HG03175 (cell line): ENCODE measurements around the gene APIP.
"Not testable (repeated sequence)": the region's sequence is repeated elsewhere in the genome, so short reads cannot be mapped to it uniquely, and the experiment has no call there.

ENCODE experiments used
- ATAC-seq: cut with Tn5 transposase; IDR thresholded peaks from one replicate; pipeline ENCODE4 v1.9.1; 2021; ENCODE audit warnings: mild to moderate bottlenecking, moderate library complexity; ENCODE audit not compliant: unreplicated experiment

The APIP gene

GRCh38 chr11:34926101-34926830, 10.1 kb upstream of the APIP start:
- no peak for ATAC-seq

GRCh38 chr11:34924714-34925113, 8.5 kb upstream of the APIP start:
- no peak for ATAC-seq

GRCh38 chr11:34921156-34921555, 5.0 kb upstream of the APIP start:
- ATAC-seq = no peak

GRCh38 chr11:34916843-34917770, 928 bp upstream of the APIP start:
- peak; percentile 28 for ATAC-seq

GRCh38 chr11:34915136-34916014, 804 bp downstream of the APIP start:
- peak; percentile 1 for ATAC-seq

- not testable (repeated sequence) for ATAC-seq
Measured at GRCh38 chr11:34913556-34913955, 2.6 kb downstream of the APIP start.

GRCh38 chr11:34911676-34912075, 4.5 kb downstream of the APIP start:
- ATAC-seq = no peak

GRCh38 chr11:34910817-34911216, 5.4 kb downstream of the APIP start:
- peak; percentile 60 for ATAC-seq

- no peak for ATAC-seq
Measured at GRCh38 chr11:34909955-34910354, 6.2 kb downstream of the APIP start.

GRCh38 chr11:34909415-34909814, 6.8 kb downstream of the APIP start:
- no peak for ATAC-seq

GRCh38 chr11:34907934-34908593, 8.1 kb downstream of the APIP start:
- ATAC-seq = no peak

- no peak for ATAC-seq
Measured at GRCh38 chr11:34905666-34906065, 10.5 kb downstream of the APIP start.

- ATAC-seq = no peak
Measured at GRCh38 chr11:34904421-34904955, 11.7 kb downstream of the APIP start.

- ATAC-seq = no peak
Measured at GRCh38 chr11:34899633-34900016, 16.6 kb downstream of the APIP start.

- no peak for ATAC-seq
Measured at GRCh38 chr11:34898474-34898873, 17.7 kb downstream of the APIP start.

- no peak for ATAC-seq
Measured at GRCh38 chr11:34897171-34897870, 18.9 kb downstream of the APIP start.

- ATAC-seq = not testable (repeated sequence)
Measured at GRCh38 chr11:34896191-34896590, 20.0 kb downstream of the APIP start.

- ATAC-seq = no peak
Measured at GRCh38 chr11:34893416-34893815, 22.8 kb downstream of the APIP start.

GRCh38 chr11:34891611-34892010, 24.6 kb downstream of the APIP start:
- no peak for ATAC-seq

GRCh38 chr11:34890812-34891211, 25.4 kb downstream of the APIP start:
- ATAC-seq = no peak
